Amygdala (tissue), 56 donors: ENCODE data around the gene PPFIA4.

Experiments used
- DNase-seq, 56 donors: peaks; one replicate each; lab custom pipeline; 2025; lab: John Stamatoyannopoulos, UW

PPFIA4 gene

GRCh38 chr1:203080456-203080855 lies 54.2 kb downstream of the PPFIA4 start:
- no peak for DNase-seq

GRCh38 chr1:203081465-203082230 lies 55.4 kb downstream of the PPFIA4 start:
- no peak for DNase-seq

- DNase-seq: no peak
Measured at GRCh38 chr1:203082231-203082505, 55.9 kb downstream of the PPFIA4 start.

- DNase-seq: no peak
Measured at GRCh38 chr1:203082571-203083462, 56.5 kb downstream of the PPFIA4 start.

GRCh38 chr1:203083463-203083921 lies 57.2 kb downstream of the PPFIA4 start:
- DNase-seq: no peak

- DNase-seq: no peak
Measured at GRCh38 chr1:203084588-203085527, 58.6 kb downstream of the PPFIA4 start.

GRCh38 chr1:203085528-203086406 lies 59.5 kb downstream of the PPFIA4 start, which contains the start of gene MYOG:
MYOG (minus strand) TSS chr1:203086012; CDS start chr1:203085961, 51 bp downstream.
- no peak for DNase-seq

- no peak for DNase-seq
Measured at GRCh38 chr1:203086992-203087763, 60.9 kb downstream of the PPFIA4 start.

GRCh38 chr1:203088441-203088840 lies 62.1 kb downstream of the PPFIA4 start:
- DNase-seq: no peak

- DNase-seq: no peak
Measured at GRCh38 chr1:203089001-203089650, 62.8 kb downstream of the PPFIA4 start.

GRCh38 chr1:203089651-203090045 lies 63.4 kb downstream of the PPFIA4 start:
- peak in 1 of 56 donors; percentile 23 for DNase-seq

GRCh38 chr1:203090421-203091198 lies 64.3 kb downstream of the PPFIA4 start:
- no peak for DNase-seq

GRCh38 chr1:203091199-203091477 lies 64.8 kb downstream of the PPFIA4 start:
- no peak for DNase-seq

GRCh38 chr1:203091761-203092330 lies 65.6 kb downstream of the PPFIA4 start:
- no peak for DNase-seq

- no peak for DNase-seq
Measured at GRCh38 chr1:203093754-203094410, 67.6 kb downstream of the PPFIA4 start.

- no peak for DNase-seq
Measured at GRCh38 chr1:203095061-203095690, 68.9 kb downstream of the PPFIA4 start.
